H1 (cell line): ENCODE measurements around the gene FAM219A. TPM values are rescaled to one million over a fixed set of nuclear protein-coding genes. Genes with fewer than 3 reads are reported as not detected.

Source experiments
- SP4 ChIP-seq: IDR thresholded peaks from 2 replicates; pipeline ENCODE4 v1.6.1; 2012; ENCODE audit warnings: low read length, inconsistent platforms
- polyA plus RNA-seq, 7 experiments: library from polyadenylated mRNA; depleted of rRNA in 3 of 7; stranded (reverse) in 5 of 7; unstranded in 2 of 7; fragments of >200 nt in 5 of 7; fragments of 200-250 nt in 2 of 7; gene quantifications; 1 replicate in 5 of 7; 2 replicates in 1 of 7; 4 replicates in 1 of 7; pipeline versions ENCODE4 v1.2.1 to v1.2.3, GENCODE V29; 2011 to 2013; ENCODE audit warnings: missing spikeins in 2 of 7, mixed read lengths in 2 of 7
- total RNA-seq: library from RNA; stranded (reverse); fragmentation: NEBNext Ultra II Directional; extraction: Animal tissue kit (Norgen Biotek cat#: 25700); gene quantifications from 2 replicates; pipeline ENCODE4 v1.2.1, GENCODE V29; 2021
- TF ChIP-seq, protein P1 (sequence below): IDR thresholded peaks from 2 replicates; pipeline ENCODE4 v1.6.1; 2012; ENCODE audit warnings: inconsistent platforms

FAM219A gene
- total and polyA plus RNA-seq, 2 of the 8 experiments (the other 6 are each of a cell fraction or from before 2014, with no cell fraction given) = 7.7 to 10.4 TPM

DNA sequence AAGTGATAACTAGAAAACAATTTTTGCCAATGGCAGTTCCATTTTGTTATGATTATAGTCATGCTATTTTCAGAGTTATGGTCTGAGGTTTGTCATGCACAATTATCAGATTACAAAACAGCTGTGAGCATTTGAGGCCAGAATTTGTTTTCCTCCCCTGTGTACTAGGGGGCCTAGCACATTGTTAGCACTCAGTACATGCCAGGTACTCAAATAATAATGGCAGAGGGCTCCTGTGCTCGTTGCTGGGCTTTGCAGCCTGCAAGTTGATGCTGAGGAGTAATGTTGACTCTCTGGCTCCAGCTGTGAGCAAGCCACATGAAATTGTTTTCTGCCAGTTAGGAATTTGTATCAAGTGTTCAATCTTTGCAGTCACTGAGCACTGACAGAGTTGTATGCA is 7.1 kb upstream of the FAM219A start (continued):
- TF ChIP-seq, protein P1, sequence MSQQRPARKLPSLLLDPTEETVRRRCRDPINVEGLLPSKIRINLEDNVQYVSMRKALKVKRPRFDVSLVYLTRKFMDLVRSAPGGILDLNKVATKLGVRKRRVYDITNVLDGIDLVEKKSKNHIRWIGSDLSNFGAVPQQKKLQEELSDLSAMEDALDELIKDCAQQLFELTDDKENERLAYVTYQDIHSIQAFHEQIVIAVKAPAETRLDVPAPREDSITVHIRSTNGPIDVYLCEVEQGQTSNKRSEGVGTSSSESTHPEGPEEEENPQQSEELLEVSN = no peak
- TF ChIP-seq SP4 = no peak
